Endothelial cell of umbilical vein (primary cell): ENCODE measurements around the gene CBFA2T3. TPM values are rescaled to one million over a fixed set of nuclear protein-coding genes. Genes with fewer than 3 reads are reported as not detected.

Source experiments
- BruUV-seq: library from RNA; stranded (reverse); fragments of 400-500 nt; replicated peaks from 2 replicates; lab custom pipeline; 2021; lab: Mats Ljungman, UMichigan
- CTCF ChIA-PET: fragments of 300-600, 350-600 bp; sonication (Branson Sonifier 250); formaldehyde crosslinking; loops from one replicate; lab custom pipeline; 2021; ENCODE audit warnings: antibody characterized with exemption, inconsistent platforms; lab: Charles Lee
- POLR2A ChIA-PET: fragments of 300-600, 350-600 bp; sonication (Branson Sonifier 250); formaldehyde crosslinking; loops from one replicate; lab custom pipeline; 2021; ENCODE audit warnings: antibody characterized with exemption, inconsistent platforms; lab: Charles Lee
- DNase-seq: peaks from one replicate; pipeline ENCODE4 v3.0.0-alpha.2; 2011; ENCODE audit warnings: low read depth, low spot score
- FAIRE-seq: peaks from 2 replicates; lab custom pipeline; 2011; peaks lifted over from hg19 to GRCh38; lab: Jason Lieb, UNC
- H2AFZ ChIP-seq: 2 replicates; pipeline ENCODE4 v1.6.0; 2012; ENCODE audit warnings: low read depth, low read length, control low read depth, inconsistent platforms
- H3K27ac ChIP-seq: 2 replicates; pipeline ENCODE4 v1.5.1; 2011; ENCODE audit warnings: low read depth, mild to moderate bottlenecking, control low read depth, low read length, moderate library complexity; ENCODE audit not compliant: insufficient read depth
- H3K27me3 ChIP-seq, 2 experiments: 2 replicates each; pipeline versions ENCODE4 v1.6.0 to v1.6.1; 2011; ENCODE audit warnings: low read length in 2 of 2, mixed read lengths in 1 of 2; ENCODE audit not compliant: control insufficient read depth in 2 of 2, insufficient read depth in 2 of 2
- H3K36me3 ChIP-seq, 2 experiments: 2 replicates in 1 of 2; 3 replicates in 1 of 2; pipeline ENCODE4 v1.5.1; 2011; ENCODE audit warnings: low read length in 2 of 2, mild to moderate bottlenecking in 1 of 2, moderate library complexity in 1 of 2; ENCODE audit not compliant: control insufficient read depth in 2 of 2, insufficient read depth in 2 of 2; ENCODE audit errors: extremely low read depth in 1 of 2
- H3K4me1 ChIP-seq: 3 replicates; pipeline ENCODE4 v1.5.1; 2011; ENCODE audit warnings: mild to moderate bottlenecking, low read length; ENCODE audit not compliant: control insufficient read depth, insufficient read depth; ENCODE audit errors: extremely low read depth
- H3K4me2 ChIP-seq: 2 replicates; pipeline ENCODE4 v1.6.1; 2011; ENCODE audit warnings: low read length, control low read depth, mixed read lengths; ENCODE audit not compliant: insufficient read depth
- H3K4me3 ChIP-seq, 3 experiments: fragments of 200-600 bp in 1 of 3; sonication (generic), shearing (Covaris generic) in 1 of 3; replicated peaks in 1 of 3; 2 replicates each; pipeline ENCODE4 v1.5.1; 2011 to 2016; ENCODE audit warnings: control low read depth in 3 of 3, low read length in 3 of 3, mild to moderate bottlenecking in 2 of 3, inconsistent platforms in 1 of 3, low read depth in 1 of 3, moderate library complexity in 1 of 3; ENCODE audit not compliant: insufficient read depth in 1 of 3
- H3K79me2 ChIP-seq: 2 replicates; pipeline ENCODE4 v1.6.0; 2012; ENCODE audit warnings: low read length, inconsistent platforms; ENCODE audit not compliant: control insufficient read depth, insufficient read depth
- H3K9ac ChIP-seq: replicated peaks from 2 replicates; pipeline ENCODE3; 2011; ENCODE audit warnings: low read length, control low read depth; ENCODE audit not compliant: insufficient read depth; ENCODE audit errors: extremely low read depth
- H3K9me1 ChIP-seq: replicated peaks from 3 replicates; pipeline ENCODE4 v1.6.0; 2011; ENCODE audit warnings: mild to moderate bottlenecking, low read length; ENCODE audit not compliant: control insufficient read depth, insufficient read depth; ENCODE audit errors: extremely low read depth
- H3K9me3 ChIP-seq: replicated peaks from 2 replicates; pipeline ENCODE4 v1.5.1; 2012; ENCODE audit warnings: low read length, inconsistent platforms; ENCODE audit not compliant: control insufficient read depth, insufficient read depth
- H4K20me1 ChIP-seq: replicated peaks from 2 replicates; pipeline ENCODE3; 2011; ENCODE audit warnings: mild to moderate bottlenecking, low read length; ENCODE audit not compliant: control insufficient read depth, insufficient read depth; ENCODE audit errors: extremely low read depth
- CTCF ChIP-seq, 2 donors: IDR thresholded peaks; 1 replicate in 1 of 2; 2 replicates in 1 of 2; pipeline ENCODE4 v1.5.1; 2011; ENCODE audit warnings: low read length in 2 of 2, mild to moderate bottlenecking in 2 of 2, moderate library complexity in 2 of 2, control low read depth in 1 of 2, inconsistent platforms in 1 of 2, low read depth in 1 of 2; ENCODE audit not compliant: insufficient read depth in 1 of 2; ENCODE audit errors: extremely low read depth in 1 of 2
- EZH2 ChIP-seq: IDR thresholded peaks from 2 replicates; pipeline ENCODE4 v1.6.1; 2012; ENCODE audit warnings: borderline replicate concordance, low read depth, mild to moderate bottlenecking, moderate library complexity, low read length, inconsistent platforms; ENCODE audit not compliant: severe bottlenecking
- FOS ChIP-seq: IDR thresholded peaks from 2 replicates; pipeline ENCODE4 v1.6.1; 2011; ENCODE audit warnings: mild to moderate bottlenecking, low read length, moderate library complexity, borderline replicate concordance; ENCODE audit not compliant: insufficient read depth
- GATA2 ChIP-seq: IDR thresholded peaks from 2 replicates; pipeline ENCODE4 v1.7.0; 2011; ENCODE audit warnings: low read depth, mild to moderate bottlenecking, moderate library complexity, mixed read lengths, low read length; ENCODE audit not compliant: insufficient read length, insufficient read depth
- JUN ChIP-seq: IDR thresholded peaks from 2 replicates; pipeline ENCODE4 v1.6.1; 2011; ENCODE audit warnings: borderline replicate concordance, low read depth; ENCODE audit not compliant: insufficient read length, insufficient read depth
- MAX ChIP-seq: IDR thresholded peaks from 2 replicates; pipeline ENCODE4 v1.6.1; 2011; ENCODE audit not compliant: insufficient read depth, insufficient read length
- MYC ChIP-seq: IDR thresholded peaks from one replicate; pipeline ENCODE4 v1.6.1; 2011; ENCODE audit warnings: mild to moderate bottlenecking, low read depth, low read length
- POLR2A ChIP-seq: IDR thresholded peaks from 2 replicates; pipeline ENCODE4 v1.6.1; 2012; ENCODE audit warnings: low read depth, mild to moderate bottlenecking, control low read depth, low read length
- POLR2AphosphoS5 ChIP-seq: IDR thresholded peaks from 2 replicates; pipeline ENCODE4 v1.6.1; 2012; ENCODE audit warnings: low read depth, mild to moderate bottlenecking, control low read depth, low read length, moderate library complexity; ENCODE audit not compliant: insufficient read depth
- dilution Hi-C: fragments of 300-500 bp; cut with MboI; formaldehyde crosslinking; loops from one replicate; pipeline ENCODE4 v1.15.0; 2019; ENCODE audit warnings: low sequenced_read_pairs; ENCODE audit not compliant: extremely low pct_ligation_motif_present
- intact Hi-C: fragments of 100-400 bp; cut with micrococcal nuclease; formaldehyde crosslinking; loops from one replicate; pipeline ENCODE4 v1.10.0; 2022
- polyA plus RNA-seq, 4 experiments: library from polyadenylated mRNA; depleted of rRNA in 3 of 4; stranded (reverse) in 3 of 4; unstranded in 1 of 4; fragments of >200 nt; gene quantifications; 2 replicates each; pipeline versions ENCODE4 v1.2.1 to v1.2.3, GENCODE V29; 2011 to 2012; ENCODE audit warnings: missing spikeins in 1 of 4
- total RNA-seq: library from RNA; stranded (reverse); gene quantifications from 2 replicates; pipeline ENCODE4 v1.2.3, GENCODE V29; 2021

CBFA2T3 gene
- total and polyA plus RNA-seq, 2 donors (not counting 3 experiments of a cell fraction or from before 2014, with no cell fraction given): not detected

- Histone ChIP-seq H3K27me3 (no peaks in the 10 kb centered on the region), H3K4me2 (no peak overlapping the region), H3K9me1 (no peaks in the 10 kb centered on the region), H3K4me3 (no peak overlapping the region), H4K20me1 (no peaks in the 10 kb centered on the region), H3K4me1 (no peaks in the 10 kb centered on the region), H3K79me2 (no peaks in the 10 kb centered on the region), H3K9me3 (no peaks in the 10 kb centered on the region), H3K27ac (no peak overlapping the region), H3K36me3 (no peaks in the 10 kb centered on the region), H3K9ac (no peak overlapping the region), H2AFZ (no peak overlapping the region)
- TF ChIP-seq GATA2: no peak
- no peak for TF ChIP-seq CTCF (IDR thresholded peaks at IDR 0.05; ENCODE audit: extremely low read depth in 1 of 2, insufficient read depth in 1 of 2, low read depth in 1 of 2, low read length in 2 of 2)
- no peak for TF ChIP-seq POLR2A
- no peak for TF ChIP-seq MAX
- no peak for TF ChIP-seq POLR2AphosphoS5
- no peak for TF ChIP-seq EZH2
- no peak for TF ChIP-seq FOS
- TF ChIP-seq MYC: no peak
- TF ChIP-seq JUN: no peak
- DNase-seq (no peak), FAIRE-seq (no peak)
- no TSS peak for BruUV-seq
- intact Hi-C loops: no loop called here
- dilution Hi-C loops: no loop called here
- ChIA-PET CTCF (no interaction called here), POLR2A (no interaction called here)
These were observed 42.5 kb upstream of the CBFA2T3 start for GRCh38 chr16:89019511-89019910.
